ENCODE data around the gene ABHD10.

ABHD10 gene

DNA sequence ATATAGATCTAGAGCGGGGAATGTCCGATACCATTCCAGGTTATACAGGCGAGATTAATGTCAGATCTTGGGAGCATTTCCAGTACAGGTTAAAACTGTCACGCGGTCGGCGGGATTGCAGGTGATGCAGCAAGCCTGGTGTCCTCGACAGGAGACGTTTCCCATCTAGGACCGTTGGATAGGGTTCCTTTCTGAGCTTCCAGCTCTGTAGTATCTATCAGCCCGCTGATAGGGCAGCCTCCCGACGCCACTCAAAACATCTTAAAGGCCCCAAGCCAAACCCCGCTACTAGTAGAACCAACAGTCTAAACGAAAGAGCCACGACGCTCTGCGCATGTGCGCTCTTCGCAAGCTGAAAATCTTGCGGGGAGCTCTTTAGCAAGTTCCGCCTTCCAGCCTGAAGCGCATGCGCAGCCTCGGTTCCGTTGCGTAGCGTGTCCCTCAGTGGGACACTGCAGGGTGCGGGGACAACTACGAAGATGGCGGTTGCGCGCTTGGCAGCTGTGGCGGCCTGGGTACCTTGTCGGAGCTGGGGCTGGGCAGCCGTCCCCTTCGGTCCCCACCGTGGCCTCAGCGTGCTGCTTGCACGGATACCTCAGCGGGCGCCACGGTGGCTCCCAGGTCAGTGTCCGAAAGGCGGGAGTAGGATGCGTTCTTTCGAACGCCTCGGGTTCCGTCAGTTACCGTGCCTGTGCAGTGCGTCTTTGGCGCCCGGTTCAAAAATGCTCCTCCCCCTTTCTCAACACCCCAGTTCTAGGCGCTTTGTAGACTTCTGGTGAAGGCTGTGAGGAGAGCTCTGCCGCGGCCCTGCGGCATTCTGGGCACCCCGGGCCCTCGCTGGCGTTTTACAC is at the start of gene ABHD10:
Gene ABHD10 (plus strand): TSS at position 444 of the 851 bp plus-strand sequence. CDS start 36 bp downstream, at position 480.
- DNase-seq (ENCODE audit: low read depth), result peak; percentile 94

DNA sequence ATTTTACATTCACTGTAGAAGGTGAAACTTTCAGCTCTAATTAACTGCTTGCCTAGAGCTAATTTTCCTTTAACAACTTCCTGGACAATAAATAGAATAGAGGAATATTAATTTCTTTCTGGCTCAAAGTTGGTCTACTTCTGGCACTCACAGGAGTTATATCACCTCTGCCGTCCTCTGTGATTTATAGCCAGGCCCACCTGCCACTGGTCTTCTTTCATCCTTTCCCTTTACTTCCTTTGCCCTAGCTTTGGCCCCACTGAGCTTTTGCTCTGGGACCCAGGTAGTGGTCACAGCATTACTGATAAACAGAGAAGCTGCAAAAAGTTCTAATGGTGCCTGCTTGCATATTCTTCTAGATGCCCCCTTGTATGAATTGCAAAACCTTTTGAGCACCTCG is 49.3 kb upstream of the ABHD10 start:
- no peak for DNase-seq (ENCODE audit: low read depth)

DNA sequence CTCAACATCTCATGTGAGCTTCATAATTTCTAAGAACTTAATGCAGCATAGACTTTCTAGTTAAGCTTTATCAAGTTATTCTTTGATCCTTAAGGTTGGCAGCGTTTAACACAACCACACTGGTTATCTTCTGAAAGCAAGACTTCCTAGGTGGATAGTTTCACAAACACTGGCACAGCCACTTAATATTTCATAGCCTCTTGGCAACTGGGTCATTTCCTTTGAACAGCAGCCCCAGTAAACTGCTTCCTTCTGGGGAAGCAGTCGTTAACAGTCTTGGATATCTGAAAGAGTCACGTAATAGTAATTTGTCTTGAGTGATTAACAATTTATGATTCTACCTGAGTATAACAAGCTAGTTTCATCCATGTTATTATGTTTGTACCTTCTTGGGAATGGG is 45.9 kb upstream of the ABHD10 start:
- no peak for DNase-seq (ENCODE audit: low read depth)

DNA sequence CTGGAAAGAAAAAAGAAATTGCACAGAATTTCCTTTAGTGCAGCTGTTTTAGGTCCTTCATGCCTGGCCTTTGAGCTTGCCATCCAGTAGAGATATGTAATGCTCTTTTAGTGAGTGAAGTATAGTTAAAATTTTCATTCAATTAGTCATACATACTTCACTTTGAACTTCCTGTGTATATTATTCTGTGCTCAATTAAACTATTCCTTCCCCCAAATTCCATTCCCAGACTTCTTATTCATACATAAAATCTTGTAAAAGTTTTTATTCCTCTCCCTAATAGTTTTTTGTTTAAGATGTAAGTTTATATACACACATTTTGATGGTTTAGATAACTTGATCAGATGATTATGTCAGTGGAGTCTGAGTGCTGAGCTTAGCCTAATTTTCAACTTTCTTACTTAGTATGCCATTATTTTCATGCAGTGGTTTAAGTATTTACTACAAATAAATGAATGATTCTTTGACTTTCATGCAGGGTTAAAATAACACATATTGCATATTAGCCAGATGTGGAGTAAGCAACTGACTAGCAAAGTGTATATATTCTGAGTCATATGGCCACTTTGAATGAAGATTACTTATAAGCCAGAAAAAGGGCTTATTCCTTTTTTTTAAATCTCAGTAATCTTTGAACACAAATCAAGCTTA is 42.5 kb upstream of the ABHD10 start:
- no peak for DNase-seq (ENCODE audit: low read depth)

DNA sequence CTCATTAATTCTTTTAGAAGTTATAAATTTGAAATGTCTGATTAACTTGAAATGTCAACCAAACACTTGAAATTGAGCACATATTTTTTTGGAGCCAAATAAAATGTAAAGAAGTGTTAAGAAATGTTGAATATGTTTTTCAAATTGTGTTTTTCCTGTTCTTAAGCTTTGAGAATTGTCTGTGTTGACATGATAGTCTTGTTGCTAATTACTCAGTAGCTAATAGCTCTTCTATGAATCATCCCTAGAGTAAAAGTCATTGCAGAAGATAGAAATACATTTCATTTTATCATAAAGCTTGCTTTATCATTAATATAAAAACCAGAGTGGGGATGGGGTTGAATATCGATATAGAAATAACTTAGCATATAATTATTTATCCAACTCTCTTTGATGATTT is 41.9 kb upstream of the ABHD10 start:
- no peak for DNase-seq (ENCODE audit: low read depth)

DNA sequence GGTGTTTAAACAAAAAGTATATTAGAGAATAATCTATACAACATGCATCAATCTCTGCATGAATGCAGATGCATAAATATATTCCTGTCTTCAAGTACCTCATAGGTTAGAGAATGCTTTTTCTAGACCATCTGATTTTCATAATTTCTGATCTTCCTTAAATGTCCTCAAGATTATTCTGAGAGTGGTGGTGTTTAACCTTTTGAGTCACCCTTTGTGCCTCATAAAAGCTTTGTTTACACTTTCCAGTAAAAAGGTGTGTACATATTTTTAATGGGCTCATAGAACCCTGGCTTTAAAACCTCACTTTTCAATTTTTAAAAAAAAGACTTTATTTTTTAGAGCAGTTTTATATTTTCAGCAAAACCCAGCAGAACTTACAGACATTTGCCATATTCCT is 41.0 kb upstream of the ABHD10 start:
- DNase-seq (ENCODE audit: low read depth), result no peak

DNA sequence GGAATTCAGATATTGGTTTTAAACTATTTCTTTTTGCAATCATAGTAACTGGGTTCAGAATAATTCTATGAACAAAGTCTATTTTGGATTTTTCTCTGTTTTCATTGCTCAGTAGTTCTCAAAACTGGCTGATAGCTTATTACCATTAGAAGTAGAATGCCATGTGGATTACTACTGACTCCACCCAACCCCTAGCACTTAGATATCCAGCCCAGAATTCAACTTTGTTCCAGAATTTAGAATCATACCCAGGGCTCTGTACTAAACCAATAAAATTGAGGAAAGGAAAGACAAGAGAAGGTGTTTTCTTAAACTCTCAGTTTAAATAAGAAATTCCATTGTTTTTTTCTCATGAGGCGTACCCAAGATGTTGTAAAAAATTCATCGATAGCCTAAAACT is 39.0 kb upstream of the ABHD10 start:
- DNase-seq (ENCODE audit: low read depth), result no peak

DNA sequence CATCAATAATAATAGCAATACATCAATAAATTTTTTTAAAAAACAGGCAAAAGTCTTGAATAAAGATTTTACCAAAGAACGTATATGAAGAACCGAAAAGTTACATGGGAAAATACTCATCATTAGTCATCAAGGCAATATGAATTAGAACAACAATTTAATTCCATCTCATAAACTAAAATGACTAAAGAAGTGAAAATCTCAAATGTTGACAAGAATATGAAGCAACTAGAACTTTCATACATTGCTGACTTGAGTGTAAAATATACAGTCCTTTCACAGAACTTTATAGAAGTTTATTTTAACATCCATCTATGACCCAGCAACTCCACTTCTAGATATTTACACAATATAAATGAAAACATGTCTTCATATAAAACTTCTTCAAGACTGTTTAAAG is 35.3 kb upstream of the ABHD10 start:
- DNase-seq (ENCODE audit: low read depth), result no peak

DNA sequence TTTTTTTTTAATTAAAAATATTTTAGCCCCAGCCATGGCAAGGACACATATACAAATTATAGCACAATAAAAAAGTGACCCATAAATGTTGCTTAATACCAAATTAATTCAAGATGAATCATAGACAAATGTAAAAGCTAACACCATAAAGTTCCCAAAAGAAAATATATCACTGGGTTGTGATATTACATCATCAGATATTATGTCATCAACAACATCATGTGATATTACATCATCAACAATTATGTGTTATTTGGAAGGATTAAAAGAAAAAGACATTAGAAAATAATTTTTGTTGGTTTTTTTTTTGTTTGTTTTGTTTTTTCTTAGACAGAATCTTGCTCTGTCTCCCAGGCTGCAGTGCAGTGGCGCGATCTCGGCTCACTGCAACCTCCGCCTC is 34.5 kb upstream of the ABHD10 start:
- no peak for DNase-seq (ENCODE audit: low read depth)

DNA sequence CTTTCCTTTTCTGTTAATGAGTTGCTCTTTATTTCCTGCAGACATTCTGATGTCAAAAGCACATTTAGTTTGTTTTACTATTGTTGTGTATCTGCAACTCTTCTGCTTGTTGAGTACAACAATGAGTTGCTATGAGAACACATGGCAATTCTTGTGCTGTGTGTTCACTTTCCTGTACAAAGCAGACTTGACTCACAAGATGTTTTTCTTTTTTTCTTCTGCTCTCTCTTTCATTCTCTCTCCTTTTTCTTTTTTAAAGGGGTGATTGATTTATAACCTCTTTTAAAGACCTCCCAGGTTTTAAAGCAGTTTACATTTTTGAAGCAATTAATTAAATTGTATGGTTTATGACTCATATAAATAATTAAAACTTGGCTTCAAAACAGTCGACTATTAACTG is 31.6 kb upstream of the ABHD10 start:
- DNase-seq (ENCODE audit: low read depth), result no peak

DNA sequence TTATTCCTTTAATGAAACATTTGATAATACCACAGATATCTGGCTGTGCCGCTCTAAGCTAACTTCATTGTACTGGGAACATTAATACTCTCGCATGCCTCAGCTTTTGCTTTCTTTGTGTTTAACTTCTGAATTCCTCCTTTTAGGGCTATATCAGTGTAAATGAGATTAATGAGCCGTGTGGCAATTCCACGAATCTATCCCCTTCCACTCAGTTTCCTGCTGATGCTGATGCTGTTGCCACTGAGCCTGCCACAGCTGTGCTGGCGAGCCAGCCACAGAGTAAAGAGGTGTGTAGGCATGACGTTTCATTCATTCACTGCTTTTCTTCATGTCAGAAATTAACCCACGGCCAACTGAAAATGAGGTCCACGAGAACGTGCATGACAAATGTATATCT is 30.0 kb upstream of the ABHD10 start:
- DNase-seq (ENCODE audit: low read depth), result no peak

DNA sequence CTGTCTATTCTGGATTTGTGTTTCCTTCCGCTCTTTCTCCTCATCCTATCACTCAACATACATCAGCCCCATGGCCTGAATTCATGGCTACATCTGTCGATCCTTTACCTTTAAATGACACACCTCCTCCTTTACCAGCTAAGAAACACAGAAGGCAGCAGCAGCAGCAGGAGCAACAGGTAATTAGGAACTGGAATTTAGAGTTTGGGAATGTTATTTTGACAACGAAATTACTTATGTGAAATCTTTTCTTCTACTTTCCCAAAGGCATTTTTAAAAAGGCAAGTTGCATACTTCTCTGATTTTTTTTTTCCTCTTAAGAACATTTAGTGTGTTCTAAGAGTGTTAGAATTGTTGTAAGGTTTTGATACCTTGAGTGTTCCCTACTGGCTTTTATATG is 29.1 kb upstream of the ABHD10 start:
- no peak for DNase-seq (ENCODE audit: low read depth)

DNA sequence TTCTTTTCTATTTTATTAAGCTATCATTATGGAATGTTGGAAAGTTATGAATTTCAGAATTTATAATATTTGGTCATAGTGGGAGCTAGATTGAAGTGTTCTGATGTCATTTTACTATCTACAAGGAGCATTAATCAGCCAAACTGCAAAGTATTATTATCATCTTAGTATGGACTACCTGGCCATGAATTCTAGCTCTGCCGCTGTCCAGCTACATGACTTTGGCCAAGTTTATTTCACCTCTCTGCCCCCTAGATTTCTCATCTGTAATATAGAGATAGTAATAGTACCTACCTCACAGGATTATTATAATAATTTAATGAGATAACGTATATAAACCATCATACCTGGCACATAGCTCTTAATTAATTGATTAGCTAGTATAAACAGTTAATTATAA is 27.8 kb upstream of the ABHD10 start:
- no peak for DNase-seq (ENCODE audit: low read depth)

DNA sequence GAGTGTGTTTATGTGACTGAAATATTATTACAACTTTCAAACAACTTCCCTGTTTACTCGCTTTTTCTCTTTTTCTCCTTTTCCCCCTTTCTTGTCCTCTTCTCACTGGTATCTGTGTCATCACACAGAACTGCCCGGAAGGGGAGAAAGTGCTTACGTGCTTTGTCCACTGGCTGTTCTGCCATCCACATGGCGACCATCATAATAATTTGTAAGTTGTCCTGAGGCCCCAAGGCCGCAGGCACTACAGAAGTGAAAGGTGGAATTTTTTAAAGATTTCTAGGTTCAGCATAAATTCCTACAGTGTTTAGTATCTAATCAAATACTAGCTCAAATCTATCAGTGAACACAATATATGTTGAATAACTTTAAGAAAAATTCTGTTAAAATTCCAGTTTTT is 26.7 kb upstream of the ABHD10 start:
- no peak for DNase-seq (ENCODE audit: low read depth)

DNA sequence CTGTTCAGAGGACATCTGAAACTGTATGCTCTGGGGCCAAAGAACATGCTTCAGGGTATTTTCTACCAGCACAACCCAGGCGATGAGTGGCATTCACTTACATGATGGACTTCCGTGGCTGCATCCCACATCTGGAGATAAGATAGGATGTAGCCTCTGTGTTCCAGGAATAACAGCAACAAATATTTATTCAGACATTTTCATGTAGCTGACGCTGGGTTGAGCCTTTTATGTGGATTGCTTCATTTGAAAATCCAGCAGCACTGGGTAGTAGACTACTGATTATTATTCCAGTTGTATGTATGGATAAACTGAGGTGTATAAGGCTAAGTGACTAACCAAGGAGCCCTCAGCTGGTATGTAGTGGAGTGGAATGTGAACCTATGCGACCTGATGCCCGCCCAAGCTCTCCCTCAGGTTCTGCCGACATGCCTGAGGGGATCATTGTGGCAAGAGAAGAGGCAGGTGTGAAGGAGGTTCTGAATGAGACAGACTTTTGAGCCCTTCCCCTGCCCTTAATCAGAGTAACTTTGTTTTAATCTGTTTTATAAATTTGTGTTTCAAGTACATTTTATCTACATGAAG is 25.9 kb upstream of the ABHD10 start:
- DNase-seq (ENCODE audit: low read depth), result no peak

DNA sequence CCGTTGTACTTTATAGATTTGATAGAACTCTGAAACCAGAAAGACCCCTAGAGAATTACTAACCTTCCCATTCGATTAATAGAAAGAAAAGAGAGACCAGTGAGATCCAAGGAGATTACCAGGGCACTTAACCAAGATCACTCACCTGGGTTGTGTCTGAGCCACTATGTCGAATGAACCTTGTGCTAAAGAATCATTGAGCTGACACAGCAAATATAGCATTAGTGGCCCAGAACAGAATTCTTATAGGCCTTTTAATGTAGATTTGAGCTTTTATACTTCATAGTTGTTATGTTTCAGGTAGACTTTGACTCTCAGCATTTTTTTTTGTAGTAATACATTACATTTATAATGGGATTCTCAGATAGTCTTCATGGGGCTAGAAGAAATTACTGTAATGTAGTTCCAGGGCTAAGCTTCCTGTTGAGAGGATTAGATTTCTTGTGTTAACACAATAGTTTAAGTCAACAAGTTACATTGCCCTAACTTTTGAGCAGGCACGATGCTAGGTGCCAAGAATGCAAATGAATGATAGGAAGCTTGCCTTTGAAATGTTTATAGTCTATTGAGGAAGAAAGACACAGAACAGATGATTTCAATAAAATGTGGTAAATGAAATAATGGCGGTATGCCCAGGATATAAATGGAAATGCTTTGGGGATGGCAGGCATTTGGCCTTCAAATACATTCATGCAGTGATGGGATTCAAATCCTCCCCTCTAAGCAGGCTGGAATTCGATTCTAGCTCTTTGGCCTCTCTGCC is 24.4 kb upstream of the ABHD10 start:
- no peak for DNase-seq (ENCODE audit: low read depth)

DNA sequence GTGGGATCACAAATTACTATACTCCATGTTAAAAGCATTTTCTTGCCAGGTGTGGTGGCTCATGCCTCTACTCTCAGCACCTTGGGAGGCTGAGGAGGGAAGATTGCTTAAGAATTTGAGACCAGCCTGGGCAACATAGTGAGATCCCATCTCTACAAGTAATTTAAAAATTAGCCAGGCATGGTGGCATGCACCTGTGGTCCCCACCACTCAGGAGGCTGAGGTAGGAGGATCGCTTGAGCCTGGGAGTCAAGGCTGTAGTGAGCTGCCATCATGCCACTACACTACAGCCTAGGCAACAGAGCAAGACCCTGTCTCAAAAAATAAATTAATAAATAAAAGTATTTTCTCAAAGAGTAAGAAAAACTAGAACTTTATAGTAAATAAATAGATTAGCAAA is 22.9 kb upstream of the ABHD10 start:
- DNase-seq (ENCODE audit: low read depth), result no peak

DNA sequence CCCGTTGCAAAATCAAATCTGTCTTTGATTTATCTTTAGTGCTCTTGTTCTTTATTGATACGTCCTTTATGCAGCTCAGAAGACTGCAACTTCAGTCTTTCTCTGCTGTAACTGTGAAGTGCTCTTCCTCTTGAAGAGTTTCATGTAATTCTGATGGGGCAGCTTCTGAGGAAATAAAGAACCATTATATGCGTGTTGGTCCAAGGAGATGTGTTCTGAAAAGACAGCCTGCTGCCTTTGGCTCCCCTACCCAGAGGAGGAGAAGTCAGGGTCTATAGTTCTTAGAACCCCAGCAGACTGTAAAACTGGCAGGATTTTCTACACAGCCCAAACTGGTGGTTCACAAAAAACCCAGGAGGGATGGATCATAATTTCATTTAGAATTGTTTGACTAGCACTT is 22.4 kb upstream of the ABHD10 start:
- no peak for DNase-seq (ENCODE audit: low read depth)

DNA sequence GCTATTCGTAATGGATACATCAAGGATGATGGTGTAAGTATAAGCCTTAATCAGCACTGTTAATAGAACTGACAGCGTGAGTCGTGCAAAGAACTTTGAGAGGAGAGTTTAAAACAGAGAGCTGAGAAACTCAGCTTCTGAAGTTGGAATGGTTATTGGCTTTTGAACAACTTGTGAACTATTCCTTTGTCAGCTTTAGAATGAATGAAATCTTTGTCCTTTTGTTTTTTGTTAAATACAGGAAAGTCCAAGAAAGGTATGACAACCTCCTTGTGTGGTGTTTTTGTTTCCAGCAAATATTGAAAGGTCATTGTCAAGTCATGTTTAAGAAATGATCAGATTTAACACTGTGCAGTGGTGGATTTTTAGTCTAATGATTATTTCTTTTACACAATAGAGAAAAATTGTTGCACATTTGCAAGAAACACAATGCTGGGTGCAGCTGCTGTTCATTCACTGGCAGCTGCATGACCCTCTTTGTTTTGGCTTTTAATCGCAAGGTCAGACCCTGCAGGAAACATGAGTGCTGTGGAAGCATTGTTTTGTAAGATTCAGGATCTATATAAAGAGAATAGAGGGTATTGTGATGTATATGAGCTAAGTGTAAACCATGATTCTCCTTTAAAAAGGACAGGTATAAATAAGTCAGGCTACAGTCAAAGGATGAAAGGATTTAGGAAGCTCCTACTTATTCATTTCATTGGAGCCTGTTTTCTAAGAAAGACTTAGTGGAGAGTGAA is 21.7 kb upstream of the ABHD10 start:
- DNase-seq (ENCODE audit: low read depth), result no peak

DNA sequence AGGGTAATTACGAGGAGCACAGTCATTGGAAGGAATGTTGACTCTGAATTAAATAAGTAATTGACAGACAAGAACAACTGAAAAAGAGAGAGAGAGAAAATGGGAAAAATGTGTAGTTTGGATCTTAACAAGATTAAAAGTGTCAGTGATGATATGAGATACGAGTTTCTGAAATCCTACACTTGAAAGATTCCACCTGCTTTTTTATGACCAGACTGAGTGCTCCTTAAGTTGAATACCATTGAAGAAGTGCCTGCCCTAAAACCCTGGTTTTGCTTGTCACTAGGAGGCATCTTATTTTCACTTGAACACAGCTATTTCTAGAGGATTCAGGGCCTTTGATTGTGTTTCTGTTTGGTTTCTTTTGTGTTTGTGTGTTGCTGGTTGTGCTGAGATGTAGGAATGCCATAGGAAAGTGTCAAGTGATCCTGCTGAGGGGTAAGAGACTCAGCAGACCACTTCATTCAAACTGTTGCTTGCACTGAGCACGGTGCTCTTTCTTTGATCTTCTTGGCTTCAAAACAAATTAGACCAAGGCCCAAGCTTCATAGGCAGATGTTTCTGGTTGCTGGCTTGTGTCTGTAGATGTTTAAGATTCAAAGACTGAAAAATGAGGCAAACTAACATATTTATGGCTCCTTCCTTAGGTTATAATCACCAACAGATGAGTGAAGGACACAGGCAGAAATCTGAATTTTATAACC is 17.2 kb upstream of the ABHD10 start:
- no peak for DNase-seq (ENCODE audit: low read depth)

DNA sequence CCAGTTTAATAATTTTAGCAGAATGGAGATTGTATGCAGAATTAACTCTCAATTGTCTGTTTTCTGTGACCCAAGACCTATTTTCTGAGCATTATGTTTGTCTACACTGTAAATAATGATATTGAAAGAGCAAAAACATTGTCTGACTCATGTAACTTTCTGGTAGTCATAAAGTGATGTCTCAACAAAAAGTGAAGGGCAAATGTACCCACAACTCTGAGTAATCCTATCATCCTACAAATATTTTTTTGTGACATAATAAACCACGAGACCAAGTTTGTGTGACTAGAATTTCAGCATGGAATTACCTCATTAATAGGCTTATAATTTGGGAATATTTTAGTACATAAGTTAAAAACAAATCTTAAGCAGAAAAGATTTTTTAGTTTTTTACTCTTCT is 15.4 kb upstream of the ABHD10 start:
- DNase-seq (ENCODE audit: low read depth), result no peak

All from activated T-cell treated with anti-CD3 and anti-CD28 coated beads for 24 hours (primary cell).